Panc1 (cell line): ENCODE results near the gene P2RY12. TPM values are rescaled to one million over a fixed set of nuclear protein-coding genes. Genes with fewer than 3 reads are reported as not detected.

Experiments used
- ATAC-seq: fragments of 200-7000 bp; cut with Tn5 transposase; 2 replicates; pipeline ENCODE4 v1.9.1; 2020; ENCODE audit warnings: mild to moderate bottlenecking, moderate library complexity
- BruUV-seq: library from RNA; stranded (reverse); fragments of 400-500 nt; replicated peaks from 2 replicates; lab custom pipeline; 2021; lab: Mats Ljungman, UMichigan
- CTCF ChIA-PET: fragments of 300-600 bp; sonication (Branson Sonifier 250); formaldehyde crosslinking; loops from one replicate; lab custom pipeline; 2022; ENCODE audit warnings: antibody characterized with exemption; lab: Charles Lee
- POLR2A ChIA-PET: fragments of 300-600 bp; sonication (Branson Sonifier 250); formaldehyde crosslinking; loops from one replicate; lab custom pipeline; 2022; ENCODE audit warnings: antibody characterized with exemption; lab: Charles Lee
- DNase-seq: peaks from one replicate; pipeline ENCODE4 v3.0.0-alpha.2; 2010; ENCODE audit warnings: low read depth, low spot score
- H3K27ac ChIP-seq: 2 replicates; pipeline ENCODE4 v1.5.1; 2011; ENCODE audit warnings: mild to moderate bottlenecking, low read length, inconsistent platforms
- H3K27me3 ChIP-seq: fragments of 200-500 bp; sonication (Bioruptor generic); 2 replicates; pipeline ENCODE4 v1.6.0; 2014; ENCODE audit warnings: low read length, inconsistent platforms; ENCODE audit not compliant: control insufficient read depth, insufficient read depth
- H3K36me3 ChIP-seq: fragments of 200-500 bp; sonication (Bioruptor generic); 2 replicates; pipeline ENCODE4 v1.5.1; 2014; ENCODE audit warnings: inconsistent platforms, mild to moderate bottlenecking, low read length, moderate library complexity; ENCODE audit not compliant: control insufficient read depth, insufficient read depth
- H3K4me1 ChIP-seq: 2 replicates; pipeline ENCODE4 v1.5.1; 2011; ENCODE audit warnings: inconsistent platforms, mild to moderate bottlenecking, low read length, moderate library complexity; ENCODE audit not compliant: control insufficient read depth, insufficient read depth
- H3K4me3 ChIP-seq, 2 experiments: 2 replicates each; pipeline ENCODE4 v1.5.1; 2011 to 2012; ENCODE audit warnings: low read depth in 2 of 2, low read length in 2 of 2, mild to moderate bottlenecking in 2 of 2, inconsistent platforms in 1 of 2, moderate library complexity in 1 of 2
- H3K9me3 ChIP-seq: fragments of 200-500 bp; sonication (Bioruptor generic); 2 replicates; pipeline ENCODE4 v1.5.1; 2014; ENCODE audit warnings: low read depth, mild to moderate bottlenecking, inconsistent platforms, low read length, moderate library complexity; ENCODE audit not compliant: control insufficient read depth, insufficient read depth
- POLR2AphosphoS5 ChIP-seq: IDR thresholded peaks from 2 replicates; pipeline ENCODE4 v1.6.1; 2012; ENCODE audit warnings: mild to moderate bottlenecking, low read depth, low read length, moderate library complexity
- REST ChIP-seq, 2 experiments: IDR thresholded peaks; 2 replicates each; pipeline ENCODE4 v1.6.1; 2011 to 2012; ENCODE audit warnings: low read depth in 2 of 2, control low read depth in 1 of 2, low read length in 1 of 2, mild to moderate bottlenecking in 1 of 2, moderate library complexity in 1 of 2; ENCODE audit not compliant: insufficient read depth in 1 of 2
- SIN3A ChIP-seq: IDR thresholded peaks from 2 replicates; pipeline ENCODE4 v1.6.1; 2012; ENCODE audit warnings: low read depth, mild to moderate bottlenecking, low read length, moderate library complexity, borderline replicate concordance; ENCODE audit not compliant: insufficient read depth
- TCF7L2 ChIP-seq: IDR thresholded peaks from 2 replicates; pipeline ENCODE4 v1.6.1; 2011; ENCODE audit warnings: mild to moderate bottlenecking, low read depth, low read length, inconsistent platforms
- in situ Hi-C: cut with HindIII; loops from 2 replicates; pipeline ENCODE4 v1.10.0; 2016; ENCODE audit warnings: low sequenced_read_pairs, low pct_unique_long_range_greater_than_20kb
- intact Hi-C: fragments of 100-400 bp; cut with micrococcal nuclease; formaldehyde crosslinking; loops from one replicate; pipeline ENCODE4 v1.10.0; 2022; ENCODE audit not compliant: unreplicated experiment
- total RNA-seq: library from RNA; stranded (reverse); gene quantifications from one replicate; pipeline ENCODE4 v1.2.1, GENCODE V29; 2021; ENCODE audit not compliant: unreplicated experiment
- TF ChIP-seq, protein P1 (sequence below): fragments of 450-650 bp; IDR thresholded peaks from 2 replicates; pipeline ENCODE4 v1.5.1; 2017; ENCODE audit warnings: mild to moderate bottlenecking

The P2RY12 gene
- total RNA-seq, 1 experiment from 2014 or later, result not detected

GRCh38 chr3:151356794-151357462 is 27.6 kb downstream of the P2RY12 start:
- in situ Hi-C loops (no loop called here), intact Hi-C loops (no loop called here)
- ChIA-PET CTCF (no interaction called here), POLR2A (no interaction called here)
- TF ChIP-seq TCF7L2 (no peak), REST (IDR thresholded peaks at IDR 0.05; ENCODE audit: insufficient read depth in 1 of 2, low read depth in 2 of 2, low read length in 1 of 2) (no peak), POLR2AphosphoS5 (no peak), SIN3A (no peak)
- TF ChIP-seq, protein P1, sequence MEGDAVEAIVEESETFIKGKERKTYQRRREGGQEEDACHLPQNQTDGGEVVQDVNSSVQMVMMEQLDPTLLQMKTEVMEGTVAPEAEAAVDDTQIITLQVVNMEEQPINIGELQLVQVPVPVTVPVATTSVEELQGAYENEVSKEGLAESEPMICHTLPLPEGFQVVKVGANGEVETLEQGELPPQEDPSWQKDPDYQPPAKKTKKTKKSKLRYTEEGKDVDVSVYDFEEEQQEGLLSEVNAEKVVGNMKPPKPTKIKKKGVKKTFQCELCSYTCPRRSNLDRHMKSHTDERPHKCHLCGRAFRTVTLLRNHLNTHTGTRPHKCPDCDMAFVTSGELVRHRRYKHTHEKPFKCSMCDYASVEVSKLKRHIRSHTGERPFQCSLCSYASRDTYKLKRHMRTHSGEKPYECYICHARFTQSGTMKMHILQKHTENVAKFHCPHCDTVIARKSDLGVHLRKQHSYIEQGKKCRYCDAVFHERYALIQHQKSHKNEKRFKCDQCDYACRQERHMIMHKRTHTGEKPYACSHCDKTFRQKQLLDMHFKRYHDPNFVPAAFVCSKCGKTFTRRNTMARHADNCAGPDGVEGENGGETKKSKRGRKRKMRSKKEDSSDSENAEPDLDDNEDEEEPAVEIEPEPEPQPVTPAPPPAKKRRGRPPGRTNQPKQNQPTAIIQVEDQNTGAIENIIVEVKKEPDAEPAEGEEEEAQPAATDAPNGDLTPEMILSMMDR, result no peak
- Histone ChIP-seq H3K27me3 (no peaks in the 10 kb centered on the region), H3K4me3 (no peak overlapping the region), H3K4me1 (no peaks in the 10 kb centered on the region), H3K27ac (no peak overlapping the region), H3K36me3 (no peaks in the 10 kb centered on the region; the same call in 1 of the 2 replicates), H3K9me3 (no peaks in the 10 kb centered on the region)
- BruUV-seq, result no TSS peak
- ATAC-seq, result no peak
- no peak for DNase-seq

- H3K36me3 ChIP-seq, result no peaks in the 10 kb centered on the region
- in situ Hi-C loops, result no loop called here
- TF ChIP-seq TCF7L2, result no peak
- no peak for TF ChIP-seq REST (IDR thresholded peaks at IDR 0.05; ENCODE audit: insufficient read depth in 1 of 2, low read depth in 2 of 2, low read length in 1 of 2)
- TF ChIP-seq SIN3A, result no peak
- no peak for TF ChIP-seq POLR2AphosphoS5
- TF ChIP-seq, protein P1, result no peak
- DNase-seq, result no peak
- H3K27ac ChIP-seq, result no peak overlapping the region
- H3K4me1 ChIP-seq, result no peaks in the 10 kb centered on the region
- BruUV-seq, result no TSS peak
- intact Hi-C loops, result no loop called here
- H3K27me3 ChIP-seq, result no peaks in the 10 kb centered on the region; the same call in 1 of the 2 replicates
- CTCF ChIA-PET, result no interaction called here
- POLR2A ChIA-PET, result no interaction called here
- ATAC-seq, result no peak
- H3K4me3 ChIP-seq, result no peak overlapping the region
- H3K9me3 ChIP-seq, result no peaks in the 10 kb centered on the region
Measured at GRCh38 chr3:151351648-151352047, 32.9 kb downstream of the P2RY12 start.
